ENCODE measurements around the gene CCDC33. TPM values are rescaled to one million over a fixed set of nuclear protein-coding genes. Genes with fewer than 3 reads are reported as not detected.

Gene CCDC33
- total and polyA plus RNA-seq, 2 experiments from 2014 or later = not detected

DNA sequence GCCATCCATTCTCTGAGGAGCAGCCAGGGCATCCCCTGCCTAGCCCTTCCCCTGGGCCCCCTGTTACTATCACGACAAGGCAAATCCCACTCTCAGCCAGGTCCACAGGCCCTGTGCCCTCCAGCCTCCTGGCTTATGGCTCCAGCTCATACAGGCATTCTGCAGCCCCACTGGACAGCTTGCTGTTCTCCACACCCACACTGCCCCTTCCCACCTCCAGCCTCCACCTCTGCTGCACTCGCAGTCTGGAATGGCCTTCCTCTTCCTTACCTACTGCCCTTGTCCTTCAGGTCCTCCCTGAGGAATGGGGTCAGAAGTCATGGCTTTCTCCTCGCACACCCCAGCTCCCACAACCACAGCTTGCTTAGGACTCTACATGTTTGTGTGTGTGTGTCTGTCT, 40.4 kb downstream of the CCDC33 start:
- H3F3A ChIP-seq (ENCODE audit: insufficient read depth) = no peaks in the 10 kb centered on the region
- DNase-seq = no peak
- H3K4me2 ChIP-seq (ENCODE audit: unreplicated experiment) = no peak overlapping the region
- H2AFZ ChIP-seq = no peak overlapping the region
- in situ Hi-C loops (cut with MboI) = no loop called here
- 37 to 54% methylated on average over 3 of the region's 3 CpGs for WGBS, 2 experiments (ENCODE audit: low coverage in 1 of 2, low lambda C conversion rate in 2 of 2, missing lambda C conversion rate in 2 of 2)
- no peaks in the 10 kb centered on the region for H3K4me1 ChIP-seq (ENCODE audit: insufficient read depth)
- no peaks in the 10 kb centered on the region for H3K9me2 ChIP-seq (ENCODE audit: insufficient read depth)
- no peaks in the 10 kb centered on the region for H4K20me1 ChIP-seq (ENCODE audit: insufficient read depth)
- H3K79me2 ChIP-seq (ENCODE audit: insufficient read depth) = no peaks in the 10 kb centered on the region
- no peak overlapping the region for H3K4me3 ChIP-seq
- no peaks in the 10 kb centered on the region for H3K9me3 ChIP-seq (ENCODE audit: low read depth)
- no peak overlapping the region for H3K27ac ChIP-seq
- no peak for TF ChIP-seq EZH2 (IDR thresholded peaks at IDR 0.05; ENCODE audit: insufficient read depth, poor library complexity, severe bottlenecking)
- TF ChIP-seq EZH2phosphoT487 (IDR thresholded peaks at IDR 0.05; ENCODE audit: insufficient read depth, low read depth) = no peak
- H3K9ac ChIP-seq = no peak overlapping the region
- H3K36me3 ChIP-seq (ENCODE audit: low read depth) = no peaks in the 10 kb centered on the region
- peaks cover 21% of the 10 kb centered on the region for H3K27me3 ChIP-seq (replicated peaks; ENCODE audit: insufficient read depth)

GRCh38 chr15:74277242-74277810, 41.2 kb downstream of the CCDC33 start:
- WGBS, 2 experiments (ENCODE audit: low coverage in 1 of 2, low lambda C conversion rate in 2 of 2, missing lambda C conversion rate in 2 of 2) = 56 to 57% methylated on average over 6 to 7 of the region's 8 CpGs
- H3K4me1 ChIP-seq (ENCODE audit: insufficient read depth) = no peaks in the 10 kb centered on the region
- no peaks in the 10 kb centered on the region for H4K20me1 ChIP-seq (ENCODE audit: insufficient read depth)
- H3K4me3 ChIP-seq = no peak overlapping the region
- no peaks in the 10 kb centered on the region for H3K36me3 ChIP-seq (ENCODE audit: low read depth)
- H3K27me3 ChIP-seq (replicated peaks; ENCODE audit: insufficient read depth) = peaks cover 29% of the 10 kb centered on the region
- no peak overlapping the region for H3K4me2 ChIP-seq (ENCODE audit: unreplicated experiment)
- TF ChIP-seq EZH2 (IDR thresholded peaks at IDR 0.05; ENCODE audit: insufficient read depth, poor library complexity, severe bottlenecking) (no peak), EZH2phosphoT487 (IDR thresholded peaks at IDR 0.05; ENCODE audit: insufficient read depth, low read depth) (no peak)
- no peak overlapping the region for H3K9ac ChIP-seq
- in situ Hi-C loops (cut with MboI) = no loop called here
- no peak overlapping the region for H3K27ac ChIP-seq
- no peak for DNase-seq
- H3F3A ChIP-seq (ENCODE audit: insufficient read depth) = no peaks in the 10 kb centered on the region
- no peaks in the 10 kb centered on the region for H3K79me2 ChIP-seq (ENCODE audit: insufficient read depth)
- H3K9me2 ChIP-seq (ENCODE audit: insufficient read depth) = no peaks in the 10 kb centered on the region
- H2AFZ ChIP-seq = no peak overlapping the region
- H3K9me3 ChIP-seq (ENCODE audit: low read depth) = no peaks in the 10 kb centered on the region

GRCh38 chr15:74278207-74278606, 42.1 kb downstream of the CCDC33 start:
- Histone ChIP-seq H3K9me2 (ENCODE audit: insufficient read depth) (no peaks in the 10 kb centered on the region), H3K36me3 (ENCODE audit: low read depth) (no peaks in the 10 kb centered on the region), H3K4me1 (ENCODE audit: insufficient read depth) (no peaks in the 10 kb centered on the region), H3K4me3 (no peak overlapping the region), H3K27ac (no peak overlapping the region), H3K79me2 (ENCODE audit: insufficient read depth) (no peaks in the 10 kb centered on the region), H2AFZ (no peak overlapping the region), H3F3A (ENCODE audit: insufficient read depth) (no peaks in the 10 kb centered on the region), H3K9me3 (ENCODE audit: low read depth) (no peaks in the 10 kb centered on the region), H3K4me2 (ENCODE audit: unreplicated experiment) (no peak overlapping the region), H3K27me3 (replicated peaks; ENCODE audit: insufficient read depth) (peaks cover 36% of the 10 kb centered on the region), H4K20me1 (ENCODE audit: insufficient read depth) (no peaks in the 10 kb centered on the region), H3K9ac (no peak overlapping the region)
- in situ Hi-C loops (cut with MboI) = no loop called here
- TF ChIP-seq EZH2 (IDR thresholded peaks at IDR 0.05; ENCODE audit: insufficient read depth, poor library complexity, severe bottlenecking) (no peak), EZH2phosphoT487 (IDR thresholded peaks at IDR 0.05; ENCODE audit: insufficient read depth, low read depth) (no peak)
- 39 to 51% methylated on average over 7 to 8 of the region's 8 CpGs for WGBS, 2 experiments (ENCODE audit: low coverage in 1 of 2, low lambda C conversion rate in 2 of 2, missing lambda C conversion rate in 2 of 2)
- DNase-seq = no peak

GRCh38 chr15:74281147-74282133, 45.3 kb downstream of the CCDC33 start:
- H3K4me2 ChIP-seq (ENCODE audit: unreplicated experiment) = no peak overlapping the region
- H3K9me3 ChIP-seq (ENCODE audit: low read depth) = no peaks in the 10 kb centered on the region
- 32 to 35% methylated on average over 7 to 8 of the region's 8 CpGs for WGBS, 2 experiments (ENCODE audit: low coverage in 1 of 2, low lambda C conversion rate in 2 of 2, missing lambda C conversion rate in 2 of 2)
- H4K20me1 ChIP-seq (ENCODE audit: insufficient read depth) = no peaks in the 10 kb centered on the region
- no peak overlapping the region for H3K27ac ChIP-seq
- no peaks in the 10 kb centered on the region for H3K4me1 ChIP-seq (ENCODE audit: insufficient read depth)
- no peaks in the 10 kb centered on the region for H3K79me2 ChIP-seq (ENCODE audit: insufficient read depth)
- no peaks in the 10 kb centered on the region for H3K9me2 ChIP-seq (ENCODE audit: insufficient read depth)
- no peak overlapping the region for H2AFZ ChIP-seq
- no peak overlapping the region for H3K9ac ChIP-seq
- no peaks in the 10 kb centered on the region for H3F3A ChIP-seq (ENCODE audit: insufficient read depth)
- no peaks in the 10 kb centered on the region for H3K36me3 ChIP-seq (ENCODE audit: low read depth)
- TF ChIP-seq EZH2phosphoT487 (IDR thresholded peaks at IDR 0.05; ENCODE audit: insufficient read depth, low read depth) (no peak), EZH2 (IDR thresholded peaks at IDR 0.05; ENCODE audit: insufficient read depth, poor library complexity, severe bottlenecking) (no peak)
- peaks cover 64% of the 10 kb centered on the region for H3K27me3 ChIP-seq (replicated peaks; ENCODE audit: insufficient read depth)
- H3K4me3 ChIP-seq = no peak overlapping the region
- DNase-seq = no peak
- in situ Hi-C loops (cut with MboI) = no loop called here
